ENCODE results near the gene PPP1R11. TPM values are rescaled to one million over a fixed set of nuclear protein-coding genes. Genes with fewer than 3 reads are reported as not detected.

Gene PPP1R11
- total RNA-seq, 1 experiment from 2014 or later, result 23.8 TPM

DNA sequence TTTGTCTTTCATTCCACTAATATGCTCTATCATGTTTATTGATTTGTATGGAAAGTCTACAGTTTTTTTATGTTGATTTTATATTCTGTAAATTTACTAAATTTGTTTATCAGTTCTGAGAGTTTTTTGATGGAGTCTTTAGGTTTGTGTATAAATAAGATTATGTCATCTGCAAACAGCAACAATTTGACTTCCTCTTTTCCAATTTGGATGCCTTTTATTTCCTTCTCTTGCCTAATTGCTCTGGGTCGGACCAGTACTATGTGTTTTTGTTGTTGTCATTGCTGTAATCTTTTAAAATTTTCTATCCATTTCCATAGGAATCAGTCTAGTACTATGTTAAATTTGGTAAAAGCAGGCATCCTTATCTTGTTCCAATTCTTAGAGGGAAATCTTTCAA lies 37.4 kb upstream of the PPP1R11 start:
- no peak overlapping the region for H2BK5ac ChIP-seq (ENCODE audit: insufficient read length, low read length)
- H3K4me1 ChIP-seq (ENCODE audit: insufficient read depth, low read length), result no peaks in the 10 kb centered on the region
- TF ChIP-seq, protein P1, sequence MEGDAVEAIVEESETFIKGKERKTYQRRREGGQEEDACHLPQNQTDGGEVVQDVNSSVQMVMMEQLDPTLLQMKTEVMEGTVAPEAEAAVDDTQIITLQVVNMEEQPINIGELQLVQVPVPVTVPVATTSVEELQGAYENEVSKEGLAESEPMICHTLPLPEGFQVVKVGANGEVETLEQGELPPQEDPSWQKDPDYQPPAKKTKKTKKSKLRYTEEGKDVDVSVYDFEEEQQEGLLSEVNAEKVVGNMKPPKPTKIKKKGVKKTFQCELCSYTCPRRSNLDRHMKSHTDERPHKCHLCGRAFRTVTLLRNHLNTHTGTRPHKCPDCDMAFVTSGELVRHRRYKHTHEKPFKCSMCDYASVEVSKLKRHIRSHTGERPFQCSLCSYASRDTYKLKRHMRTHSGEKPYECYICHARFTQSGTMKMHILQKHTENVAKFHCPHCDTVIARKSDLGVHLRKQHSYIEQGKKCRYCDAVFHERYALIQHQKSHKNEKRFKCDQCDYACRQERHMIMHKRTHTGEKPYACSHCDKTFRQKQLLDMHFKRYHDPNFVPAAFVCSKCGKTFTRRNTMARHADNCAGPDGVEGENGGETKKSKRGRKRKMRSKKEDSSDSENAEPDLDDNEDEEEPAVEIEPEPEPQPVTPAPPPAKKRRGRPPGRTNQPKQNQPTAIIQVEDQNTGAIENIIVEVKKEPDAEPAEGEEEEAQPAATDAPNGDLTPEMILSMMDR (conservative IDR thresholded peaks at IDR 0.05), result no peak
- H2BK15ac ChIP-seq (ENCODE audit: low read depth, low read length), result no peak overlapping the region
- H3K79me1 ChIP-seq (ENCODE audit: insufficient read depth, low read depth, low read length, poor library complexity, severe bottlenecking), result no peaks in the 10 kb centered on the region
- no peaks in the 10 kb centered on the region for H3K23me2 ChIP-seq (ENCODE audit: insufficient read length, low read depth, low read length, poor library complexity, severe bottlenecking)
- no peak overlapping the region for H3K56ac ChIP-seq (ENCODE audit: insufficient read length, low read depth, low read length)
- H4K91ac ChIP-seq (ENCODE audit: insufficient read length, low read depth, low read length), result no peak overlapping the region
- H2AK5ac ChIP-seq (ENCODE audit: insufficient read length, low read length), result no peak overlapping the region
- Mint-ChIP-seq H3K9me3 (no peaks in the 10 kb centered on the region), H3K27ac (no peak overlapping the region), H3K36me3 (ENCODE audit: insufficient read depth in 1 of 3, low read depth in 3 of 3) (no peaks in the 10 kb centered on the region; a peak in 1 of 7 replicates), H3K4me3 (no peak overlapping the region), H3K27me3 (ENCODE audit: low read depth) (no peaks in the 10 kb centered on the region), H3K4me1 (no peaks in the 10 kb centered on the region)
- H3K4me2 ChIP-seq (ENCODE audit: insufficient read depth, insufficient read length, low read length), result no peak overlapping the region
- H3K18ac ChIP-seq (ENCODE audit: insufficient read length, low read depth, low read length), result no peak overlapping the region
- no peak overlapping the region for H4K5ac ChIP-seq (ENCODE audit: insufficient read length, low read depth, low read length)
- H4K20me1 ChIP-seq (ENCODE audit: control insufficient read depth, insufficient read depth, insufficient read length), result no peaks in the 10 kb centered on the region
- no peak overlapping the region for H3T11ph ChIP-seq (ENCODE audit: low read length)
- H2BK120ac ChIP-seq (ENCODE audit: low read depth, low read length, poor library complexity, severe bottlenecking), result no peak overlapping the region
- no peak overlapping the region for H2AFZ ChIP-seq (ENCODE audit: low read length)
- H4K8ac ChIP-seq (replicated peaks; ENCODE audit: insufficient read length, low read depth, low read length), result no peak overlapping the region
- DNase-seq, result no peak
- no peak overlapping the region for H2BK12ac ChIP-seq (ENCODE audit: insufficient read length, low read depth, low read length)
- H3K14ac ChIP-seq (ENCODE audit: insufficient read depth, low read length), result no peak overlapping the region
- H3K79me2 ChIP-seq (ENCODE audit: insufficient read depth, low read length), result no peaks in the 10 kb centered on the region
- no peak overlapping the region for H3K23ac ChIP-seq (ENCODE audit: insufficient read length, low read depth, low read length)
- H3K27me3 ChIP-seq (ENCODE audit: insufficient read depth, low read length), result no peaks in the 10 kb centered on the region
- H3K9me3 ChIP-seq (ENCODE audit: control insufficient read depth, low read depth, low read length), result no peaks in the 10 kb centered on the region
- no peak overlapping the region for H3K4ac ChIP-seq (ENCODE audit: low read depth, low read length)
- WGBS (ENCODE audit: extremely low coverage, insufficient read length, low lambda C conversion rate), result no CpG with 5 or more reads among the region's 1 CpG
- no peak overlapping the region for H3K27ac ChIP-seq (ENCODE audit: insufficient read length, low read depth, low read length)
- H2BK20ac ChIP-seq (ENCODE audit: low read depth, low read length, poor library complexity, severe bottlenecking), result no peak overlapping the region
- H3K9ac ChIP-seq (ENCODE audit: extremely low read depth, insufficient read length, low read length), result no peak overlapping the region
